CD14-positive monocyte (primary cell): Measurements from ENCODE around the gene TNFRSF8. TPM values are rescaled to one million over a fixed set of nuclear protein-coding genes. Genes with fewer than 3 reads are reported as not detected.

Source experiments
- DNase-seq, 3 donors: peaks; one replicate each; pipeline ENCODE4 v3.0.0-alpha.2; 2011 to 2022
- H2AFZ ChIP-seq: 2 replicates; pipeline ENCODE4 v1.6.0; 2012; ENCODE audit warnings: mild to moderate bottlenecking, low read depth, low read length, inconsistent platforms; ENCODE audit not compliant: insufficient read depth, poor library complexity, severe bottlenecking
- H3K27ac ChIP-seq, 2 donors: 1 replicate in 1 of 2; 2 replicates in 1 of 2; pipeline ENCODE4 v1.5.1; 2012 to 2013; ENCODE audit warnings: low read length in 2 of 2, control low read depth in 1 of 2, inconsistent platforms in 1 of 2, low read depth in 1 of 2, mild to moderate bottlenecking in 1 of 2
- H3K27me3 ChIP-seq, 2 donors: one replicate each; pipeline versions ENCODE4 v1.6.0 to v1.6.1; 2011 to 2013; ENCODE audit warnings: low read length in 2 of 2; ENCODE audit not compliant: control insufficient read depth in 2 of 2, insufficient read depth in 2 of 2
- H3K36me3 ChIP-seq, 2 donors: replicated peaks in 1 of 2; 1 replicate in 1 of 2; 2 replicates in 1 of 2; pipeline versions ENCODE4 v1.5.1 to v1.6.1; 2012 to 2013; ENCODE audit warnings: low read length in 2 of 2, control low read depth in 1 of 2, inconsistent platforms in 1 of 2, mild to moderate bottlenecking in 1 of 2; ENCODE audit not compliant: insufficient read depth in 2 of 2, control insufficient read depth in 1 of 2
- H3K4me1 ChIP-seq, 2 donors: 1 replicate in 1 of 2; 2 replicates in 1 of 2; pipeline versions ENCODE4 v1.5.1 to v1.6.1; 2012 to 2013; ENCODE audit warnings: low read length in 2 of 2, control low read depth in 1 of 2, inconsistent platforms in 1 of 2, mild to moderate bottlenecking in 1 of 2, moderate library complexity in 1 of 2; ENCODE audit not compliant: insufficient read depth in 2 of 2, control insufficient read depth in 1 of 2
- H3K4me2 ChIP-seq: replicated peaks from 2 replicates; pipeline ENCODE3; 2012; ENCODE audit warnings: low read length, moderate library complexity, mild to moderate bottlenecking; ENCODE audit not compliant: poor library complexity, severe bottlenecking; ENCODE audit errors: extremely low read depth
- H3K4me3 ChIP-seq, 3 experiments: fragments of 200-600 bp in 1 of 3; sonication (generic) in 1 of 3; replicated peaks in 1 of 3; 1 replicate in 2 of 3; 2 replicates in 1 of 3; pipeline ENCODE4 v1.5.1; 2011 to 2013; ENCODE audit warnings: low read length in 3 of 3, mild to moderate bottlenecking in 3 of 3, control low read depth in 2 of 3, low read depth in 2 of 3, inconsistent platforms in 1 of 3, moderate library complexity in 1 of 3
- H3K79me2 ChIP-seq: 2 replicates; pipeline ENCODE4 v1.6.0; 2012; ENCODE audit warnings: mild to moderate bottlenecking, control low read depth, inconsistent platforms, low read length, moderate library complexity; ENCODE audit not compliant: insufficient read depth
- H3K9ac ChIP-seq: 2 replicates; pipeline ENCODE4 v1.6.0; 2017; ENCODE audit warnings: low read length, mild to moderate bottlenecking; ENCODE audit not compliant: insufficient read depth, poor library complexity, severe bottlenecking
- H3K9me3 ChIP-seq, 2 donors: replicated peaks in 1 of 2; 1 replicate in 1 of 2; 2 replicates in 1 of 2; pipeline versions ENCODE4 v1.5.1 to v1.6.1; 2012 to 2013; ENCODE audit warnings: low read length in 2 of 2, control low read depth in 1 of 2; ENCODE audit not compliant: control insufficient read depth in 1 of 2, insufficient read depth in 1 of 2
- H4K20me1 ChIP-seq: 2 replicates; pipeline ENCODE4 v1.6.0; 2012; ENCODE audit warnings: mild to moderate bottlenecking, low read length, control low read depth, moderate library complexity; ENCODE audit not compliant: insufficient read depth
- H3K27ac Mint-ChIP-seq, 7 donors: one replicate each; pipeline ENCODE4 v1.8.0; 2020; ENCODE audit warnings: mild to moderate bottlenecking in 7 of 7, mixed read lengths in 7 of 7, moderate library complexity in 6 of 7, inconsistent platforms in 2 of 7
- H3K27me3 Mint-ChIP-seq, 3 donors: one replicate each; pipeline ENCODE4 v1.8.0; 2021 to 2022; ENCODE audit warnings: low read depth in 3 of 3, mild to moderate bottlenecking in 3 of 3, mixed read lengths in 3 of 3, moderate library complexity in 3 of 3, inconsistent platforms in 1 of 3
- H3K36me3 Mint-ChIP-seq, 2 donors: one replicate each; pipeline ENCODE4 v1.8.0; 2020; ENCODE audit warnings: mixed read lengths in 2 of 2, inconsistent platforms in 1 of 2, mild to moderate bottlenecking in 1 of 2
- H3K4me1 Mint-ChIP-seq: one replicate; pipeline ENCODE4 v1.8.0; 2020; ENCODE audit warnings: mild to moderate bottlenecking, mixed read lengths
- H3K4me3 Mint-ChIP-seq, 2 donors: one replicate each; pipeline ENCODE4 v1.8.0; 2020; ENCODE audit warnings: mild to moderate bottlenecking in 2 of 2, mixed read lengths in 2 of 2, moderate library complexity in 1 of 2
- H3K9me3 Mint-ChIP-seq, 7 donors: one replicate each; pipeline ENCODE4 v1.8.0; 2020 to 2022; ENCODE audit warnings: mixed read lengths in 7 of 7, mild to moderate bottlenecking in 6 of 7, moderate library complexity in 6 of 7, inconsistent platforms in 2 of 7
- CTCF ChIP-seq: fragments of 200-600 bp; IDR thresholded peaks from one replicate; pipeline ENCODE4 v1.8.0; 2022; ENCODE audit warnings: antibody characterized with exemption, mild to moderate bottlenecking
- WGBS: methylation state at CpG from one replicate; pipeline ENCODE4 v1.1.5; 2013; ENCODE audit warnings: missing lambda C conversion rate; ENCODE audit not compliant: insufficient coverage; 5-methylcytosine and 5-hydroxymethylcytosine counted together
- intact Hi-C, 2 donors: fragments of 100-400 bp; cut with micrococcal nuclease; formaldehyde crosslinking; loops; one replicate each; pipeline versions ENCODE4 v1.15.0 to v1.15.1; 2023
- polyA plus RNA-seq, 3 donors: library from polyadenylated mRNA; depleted of rRNA in 1 of 3; unstranded in 2 of 3; stranded (reverse) in 1 of 3; fragments of 300-500 nt in 2 of 3; fragments of >200 nt in 1 of 3; fragmentation: Illumina TruSeq in 2 of 3; gene quantifications; 1 replicate in 2 of 3; 2 replicates in 1 of 3; pipeline ENCODE4 v1.2.3, GENCODE V29; 2012 to 2021

Gene TNFRSF8
- polyA plus RNA-seq, 3 donors: 10.9 to 11.9 (median 11.8) TPM

GRCh38 chr1:12111741-12112140 lies 48.6 kb downstream of the TNFRSF8 start:
- no peak for TF ChIP-seq CTCF
- H3K27ac ChIP-seq: no peak overlapping the region
- DNase-seq: no peak
- Mint-ChIP-seq H3K4me1 (no peaks in the 10 kb centered on the region), H3K27ac (no peak overlapping the region), H3K4me3 (no peak overlapping the region), H3K9me3 (peaks cover 0 to 2% (median 0%) of the 10 kb centered on the region in 7 donors), H3K27me3 (peaks cover 2 to 4% (median 3%) of the 10 kb centered on the region in 3 donors), H3K36me3 (no peaks in the 10 kb centered on the region)
- H3K4me1 ChIP-seq: no peaks in the 10 kb centered on the region
- no peaks in the 10 kb centered on the region for H3K27me3 ChIP-seq
- no peaks in the 10 kb centered on the region for H3K36me3 ChIP-seq
- H3K4me2 ChIP-seq: no peak overlapping the region
- intact Hi-C loops: no loop called here
- no peak overlapping the region for H3K9ac ChIP-seq
- H4K20me1 ChIP-seq: no peaks in the 10 kb centered on the region
- no peak overlapping the region for H3K4me3 ChIP-seq
- 100% methylated on average over 1 of the region's 14 CpGs for WGBS
- H3K9me3 ChIP-seq: no peaks in the 10 kb centered on the region
- H2AFZ ChIP-seq: no peak overlapping the region
- H3K79me2 ChIP-seq: no peaks in the 10 kb centered on the region

- no peak for DNase-seq
- H2AFZ ChIP-seq: no peak overlapping the region
- peaks cover 0 to 2% (median 0%) of the 10 kb centered on the region in 7 donors for H3K9me3 Mint-ChIP-seq
- H3K27me3 ChIP-seq: no peaks in the 10 kb centered on the region
- no peaks in the 10 kb centered on the region for H3K4me1 Mint-ChIP-seq
- H3K4me2 ChIP-seq: no peak overlapping the region
- H3K27ac Mint-ChIP-seq: no peak overlapping the region
- no peaks in the 10 kb centered on the region for H4K20me1 ChIP-seq
- H3K9ac ChIP-seq: no peak overlapping the region
- no peaks in the 10 kb centered on the region for H3K9me3 ChIP-seq
- WGBS: 97% methylated on average over 5 of the region's 5 CpGs
- no peak overlapping the region for H3K4me3 ChIP-seq
- no peaks in the 10 kb centered on the region for H3K36me3 ChIP-seq
- H3K27ac ChIP-seq: no peak overlapping the region
- no peaks in the 10 kb centered on the region for H3K4me1 ChIP-seq
- peaks cover 1 to 4% (median 3%) of the 10 kb centered on the region in 3 donors for H3K27me3 Mint-ChIP-seq
- intact Hi-C loops: no loop called here
- H3K79me2 ChIP-seq: no peaks in the 10 kb centered on the region
- H3K36me3 Mint-ChIP-seq: no peaks in the 10 kb centered on the region
- no peak overlapping the region for H3K4me3 Mint-ChIP-seq
- TF ChIP-seq CTCF: no peak
These were observed 49.6 kb downstream of the TNFRSF8 start for GRCh38 chr1:12112711-12113161.
